Kidney (tissue), 14 donors: Measurements from ENCODE around the gene SLC12A7. TPM values are rescaled to one million over a fixed set of nuclear protein-coding genes. Genes with fewer than 3 reads are reported as not detected.

Experiments used
- DNase-seq, 5 donors: peaks; one replicate each; pipeline ENCODE4 v3.0.0-alpha.2; 2013 to 2020
- FAIRE-seq: peaks from 2 replicates; lab custom pipeline; 2012; peaks lifted over from hg19 to GRCh38; lab: Jason Lieb, UNC
- H3K27ac ChIP-seq, 2 donors: one replicate each; pipeline ENCODE4 v1.7.0; 2013; ENCODE audit warnings: low read depth in 2 of 2, low read length in 2 of 2, inconsistent platforms in 1 of 2
- H3K27me3 ChIP-seq: one replicate; pipeline ENCODE4 v1.7.1; 2013; ENCODE audit warnings: low read length, inconsistent platforms; ENCODE audit not compliant: control insufficient read depth, insufficient read depth
- H3K36me3 ChIP-seq, 3 donors: one replicate each; pipeline versions ENCODE4 v1.7.0 to v1.7.1; 2013; ENCODE audit warnings: low read length in 3 of 3, control low read depth in 1 of 3, inconsistent platforms in 1 of 3; ENCODE audit not compliant: insufficient read depth in 3 of 3, control insufficient read depth in 2 of 3
- H3K4me1 ChIP-seq, 3 donors: one replicate each; pipeline versions ENCODE4 v1.7.0 to v1.7.1; 2013; ENCODE audit warnings: low read length in 3 of 3, inconsistent platforms in 1 of 3, low read depth in 1 of 3; ENCODE audit not compliant: control insufficient read depth in 2 of 3, insufficient read depth in 2 of 3
- H3K4me3 ChIP-seq, 3 donors: one replicate each; pipeline versions ENCODE4 v1.7.0 to v1.8.1; 2013; ENCODE audit warnings: low read length in 3 of 3, control low read depth in 1 of 3, inconsistent platforms in 1 of 3
- H3K9ac ChIP-seq, 3 donors: one replicate each; pipeline versions ENCODE4 v1.7.0 to v1.7.1; 2013; ENCODE audit warnings: low read length in 3 of 3, control low read depth in 1 of 3, inconsistent platforms in 1 of 3
- H3K9me3 ChIP-seq, 3 donors: one replicate each; pipeline versions ENCODE4 v1.7.0 to v1.7.1; 2013; ENCODE audit warnings: low read length in 3 of 3, control low read depth in 1 of 3, inconsistent platforms in 1 of 3; ENCODE audit not compliant: control insufficient read depth in 2 of 3, insufficient read depth in 1 of 3
- intact Hi-C: fragments of 100-400 bp; cut with DNase I; formaldehyde crosslinking; loops from one replicate; pipeline ENCODE4 v1.11.1; 2022
- polyA plus RNA-seq: library from polyadenylated mRNA; stranded (reverse); fragments of 350-450 nt; fragmentation: Illumina TruSeq; extraction: RNeasy Lipid Tissue Mini Kit (QIAGEN cat#74804); gene quantifications from one replicate; pipeline ENCODE4 v1.2.3, GENCODE V29; 2014; ENCODE audit warnings: low read depth, low replicate concordance; ENCODE audit not compliant: insufficient read depth
- total RNA-seq: library from RNA; stranded (reverse); fragmentation: NEBNext Ultra II Directional; extraction: Animal tissue kit (Norgen Biotek cat#: 25700); gene quantifications from one replicate; pipeline ENCODE4 v1.2.1, GENCODE V29; 2021
- TF ChIP-seq, protein P1 (sequence below): IDR thresholded peaks from 3 replicates; pipeline ENCODE4 v1.5.1; 2012; ENCODE audit warnings: mild to moderate bottlenecking, moderate library complexity, borderline replicate concordance; ENCODE audit not compliant: insufficient read depth; ENCODE audit errors: extremely low read depth
- donor health status: control.
- donor health status: control.
- donor health status: control.
- donor health status: control.
- donor health status: control.
- donor health status: DM: yes; HTN: yes; CAD: no.
- donor health status: Normal renal cell carcinoma (clear cell type).

SLC12A7 gene
- total and polyA plus RNA-seq, 2 donors from 2014 or later = 28.2 to 92.9 TPM

DNA sequence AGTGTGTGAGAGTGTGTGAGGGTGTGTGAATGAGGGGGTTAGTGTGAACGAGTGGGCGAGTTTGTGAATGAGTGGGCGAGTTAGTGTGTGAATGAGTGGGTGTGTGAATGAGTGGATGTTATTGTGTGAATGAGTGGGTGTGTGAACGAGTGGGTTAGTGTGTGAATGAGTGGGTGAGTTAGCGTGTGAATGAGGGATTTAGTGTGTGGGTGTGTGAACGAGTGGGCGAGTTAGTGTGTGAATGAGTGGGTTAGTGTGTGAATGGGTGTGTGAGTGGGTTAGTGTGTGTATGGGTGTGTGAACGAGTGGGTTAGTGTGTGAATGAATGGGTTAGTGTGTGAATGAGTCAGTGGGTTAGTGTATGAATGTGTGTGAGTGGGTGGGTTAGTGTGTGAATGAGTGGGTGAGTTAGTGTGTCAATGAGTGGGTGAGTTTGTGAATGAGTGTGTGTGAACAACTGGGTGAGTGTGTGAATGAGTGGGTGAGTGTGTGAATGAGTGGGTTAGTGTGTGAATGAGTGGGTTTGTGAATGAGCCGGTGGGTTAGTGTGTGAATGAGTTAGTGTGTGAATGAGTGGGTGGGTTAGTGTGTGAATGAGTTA is 65.8 kb downstream of the SLC12A7 start:
- no peaks in the 10 kb centered on the region for H3K4me1 ChIP-seq
- H3K4me3 ChIP-seq = no peak overlapping the region
- no peak for FAIRE-seq
- no peaks in the 10 kb centered on the region for H3K36me3 ChIP-seq
- TF ChIP-seq, protein P1, sequence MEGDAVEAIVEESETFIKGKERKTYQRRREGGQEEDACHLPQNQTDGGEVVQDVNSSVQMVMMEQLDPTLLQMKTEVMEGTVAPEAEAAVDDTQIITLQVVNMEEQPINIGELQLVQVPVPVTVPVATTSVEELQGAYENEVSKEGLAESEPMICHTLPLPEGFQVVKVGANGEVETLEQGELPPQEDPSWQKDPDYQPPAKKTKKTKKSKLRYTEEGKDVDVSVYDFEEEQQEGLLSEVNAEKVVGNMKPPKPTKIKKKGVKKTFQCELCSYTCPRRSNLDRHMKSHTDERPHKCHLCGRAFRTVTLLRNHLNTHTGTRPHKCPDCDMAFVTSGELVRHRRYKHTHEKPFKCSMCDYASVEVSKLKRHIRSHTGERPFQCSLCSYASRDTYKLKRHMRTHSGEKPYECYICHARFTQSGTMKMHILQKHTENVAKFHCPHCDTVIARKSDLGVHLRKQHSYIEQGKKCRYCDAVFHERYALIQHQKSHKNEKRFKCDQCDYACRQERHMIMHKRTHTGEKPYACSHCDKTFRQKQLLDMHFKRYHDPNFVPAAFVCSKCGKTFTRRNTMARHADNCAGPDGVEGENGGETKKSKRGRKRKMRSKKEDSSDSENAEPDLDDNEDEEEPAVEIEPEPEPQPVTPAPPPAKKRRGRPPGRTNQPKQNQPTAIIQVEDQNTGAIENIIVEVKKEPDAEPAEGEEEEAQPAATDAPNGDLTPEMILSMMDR = no peak
- H3K9ac ChIP-seq = no peak overlapping the region
- H3K27ac ChIP-seq = no peak overlapping the region
- no peak for DNase-seq
- peaks cover 0 to 3% (median 0%) of the 10 kb centered on the region in 3 donors for H3K9me3 ChIP-seq
- intact Hi-C loops = no loop called here
- H3K27me3 ChIP-seq = no peaks in the 10 kb centered on the region

GRCh38 chr5:1044117-1044516 is 67.7 kb downstream of the SLC12A7 start:
- Histone ChIP-seq H3K4me3 (peak overlapping the region in 1 of 3 donors; percentile 27), H3K4me1 (no peaks in the 10 kb centered on the region), H3K9me3 (peaks cover 0 to 3% (median 0%) of the 10 kb centered on the region in 3 donors), H3K36me3 (no peaks in the 10 kb centered on the region), H3K27ac (no peak overlapping the region), H3K9ac (no peak overlapping the region), H3K27me3 (no peaks in the 10 kb centered on the region)
- intact Hi-C loops = no loop called here
- FAIRE-seq = no peak
- TF ChIP-seq, protein P1 = no peak
- no peak for DNase-seq

GRCh38 chr5:1043327-1043726 is 68.5 kb downstream of the SLC12A7 start:
- H3K9ac ChIP-seq = no peak overlapping the region
- no peak overlapping the region for H3K4me3 ChIP-seq
- no peaks in the 10 kb centered on the region for H3K36me3 ChIP-seq
- TF ChIP-seq, protein P1 = no peak
- peaks cover 0 to 3% (median 0%) of the 10 kb centered on the region in 3 donors for H3K9me3 ChIP-seq
- H3K27ac ChIP-seq = no peak overlapping the region
- no peak for DNase-seq
- FAIRE-seq = no peak
- intact Hi-C loops = no loop called here
- H3K4me1 ChIP-seq = no peaks in the 10 kb centered on the region
- no peaks in the 10 kb centered on the region for H3K27me3 ChIP-seq
